IMR-90 (cell line): ENCODE results near the gene FOXI1. TPM values are rescaled to one million over a fixed set of nuclear protein-coding genes. Genes with fewer than 3 reads are reported as not detected.

Source experiments
- ATAC-seq: fragments of 200-7000 bp; cut with Tn5 transposase; 2 replicates; pipeline ENCODE4 v1.9.1; 2020; ENCODE audit warnings: low read depth, mild to moderate bottlenecking, moderate library complexity
- BruUV-seq: library from RNA; stranded (reverse); fragments of 400-500 nt; replicated peaks from 2 replicates; lab custom pipeline; 2021; lab: Mats Ljungman, UMichigan
- CTCF ChIA-PET: fragments of 300-600 bp; formaldehyde crosslinking; extraction: SDS; loops from one replicate; lab custom pipeline; 2021; ENCODE audit warnings: antibody characterized with exemption; lab: Yijun Ruan, JAX
- POLR2A ChIA-PET: fragments of 300-600 bp; sonication (Branson Sonifier 250); formaldehyde crosslinking; loops from one replicate; lab custom pipeline; 2022; ENCODE audit warnings: antibody characterized with exemption; ENCODE audit not compliant: unreplicated experiment; lab: Charles Lee
- DNase-seq: peaks from one replicate; pipeline ENCODE4 v3.0.0; 2013
- H2AFZ ChIP-seq: replicated peaks from 2 replicates; pipeline ENCODE3; 2013; ENCODE audit warnings: low read length, mild to moderate bottlenecking; ENCODE audit not compliant: poor library complexity
- H2AK5ac ChIP-seq: 2 replicates; pipeline ENCODE4 v1.6.1; 2013; ENCODE audit warnings: low read depth, low read length, inconsistent platforms
- H2AK9ac ChIP-seq: replicated peaks from 2 replicates; pipeline ENCODE3; 2013; ENCODE audit warnings: mild to moderate bottlenecking, low read depth, low read length, moderate library complexity; ENCODE audit not compliant: poor library complexity
- H2BK120ac ChIP-seq: 2 replicates; pipeline ENCODE4 v1.6.1; 2013; ENCODE audit warnings: low read depth, low read length, inconsistent platforms
- H2BK15ac ChIP-seq: 3 replicates; pipeline ENCODE4 v1.6.1; 2013; ENCODE audit warnings: low read depth, low read length, inconsistent platforms
- H2BK20ac ChIP-seq: 2 replicates; pipeline ENCODE4 v1.6.1; 2013; ENCODE audit warnings: low read depth, mild to moderate bottlenecking, inconsistent platforms, low read length, moderate library complexity
- H2BK5ac ChIP-seq: 2 replicates; pipeline ENCODE4 v1.6.1; 2013; ENCODE audit warnings: mild to moderate bottlenecking, low read depth, low read length, inconsistent platforms; ENCODE audit not compliant: poor library complexity, severe bottlenecking
- H3K14ac ChIP-seq: replicated peaks from 2 replicates; pipeline ENCODE4 v1.6.1; 2013; ENCODE audit warnings: low read depth, low read length, inconsistent platforms
- H3K18ac ChIP-seq: 2 replicates; pipeline ENCODE4 v1.6.1; 2013; ENCODE audit warnings: low read depth, low read length, control low read depth
- H3K23ac ChIP-seq: 2 replicates; pipeline ENCODE4 v1.6.1; 2013; ENCODE audit warnings: low read depth, low read length, inconsistent platforms
- H3K27ac ChIP-seq: 2 replicates; pipeline ENCODE4 v1.5.1; 2013; ENCODE audit warnings: mild to moderate bottlenecking, control low read depth, low read length; ENCODE audit not compliant: insufficient read depth
- H3K27me3 ChIP-seq: 2 replicates; pipeline ENCODE4 v1.6.1; 2013; ENCODE audit warnings: low read length; ENCODE audit not compliant: control insufficient read depth, insufficient read depth
- H3K36me3 ChIP-seq: 2 replicates; pipeline ENCODE4 v1.6.1; 2013; ENCODE audit warnings: low read length, mixed read lengths; ENCODE audit not compliant: control insufficient read depth, insufficient read depth
- H3K4ac ChIP-seq: 2 replicates; pipeline ENCODE4 v1.6.1; 2013; ENCODE audit warnings: low read depth, low read length, inconsistent platforms
- H3K4me1 ChIP-seq: 2 replicates; pipeline ENCODE4 v1.6.1; 2013; ENCODE audit warnings: low read length, mixed read lengths; ENCODE audit not compliant: control insufficient read depth, insufficient read depth
- H3K4me2 ChIP-seq: 2 replicates; pipeline ENCODE4 v1.6.1; 2013; ENCODE audit warnings: low read depth, mild to moderate bottlenecking, control low read depth, low read length, moderate library complexity
- H3K4me3 ChIP-seq: 2 replicates; pipeline ENCODE4 v1.5.1; 2013; ENCODE audit warnings: low read depth, mild to moderate bottlenecking, control low read depth, low read length, moderate library complexity; ENCODE audit not compliant: insufficient read depth
- H3K56ac ChIP-seq: 2 replicates; pipeline ENCODE4 v1.6.1; 2013; ENCODE audit warnings: low read length, inconsistent platforms; ENCODE audit not compliant: insufficient read depth; ENCODE audit errors: extremely low read depth
- H3K79me1 ChIP-seq, 2 experiments: 2 replicates each; pipeline ENCODE4 v1.6.1; 2013; ENCODE audit warnings: low read length in 2 of 2, inconsistent platforms in 1 of 2, low read depth in 1 of 2
- H3K9ac ChIP-seq: 2 replicates; pipeline ENCODE4 v1.6.1; 2013; ENCODE audit warnings: low read depth, low read length, control low read depth
- H3K9me1 ChIP-seq: 2 replicates; pipeline ENCODE4 v1.6.1; 2013; ENCODE audit warnings: low read length, inconsistent platforms; ENCODE audit not compliant: insufficient read depth
- H3K9me3 ChIP-seq: 2 replicates; pipeline ENCODE4 v1.6.1; 2013; ENCODE audit warnings: low read length; ENCODE audit not compliant: control insufficient read depth, insufficient read depth
- H4K20me1 ChIP-seq: 2 replicates; pipeline ENCODE4 v1.6.1; 2013; ENCODE audit warnings: low read length, inconsistent platforms; ENCODE audit not compliant: insufficient read depth
- H4K5ac ChIP-seq: 2 replicates; pipeline ENCODE4 v1.6.1; 2013; ENCODE audit warnings: mild to moderate bottlenecking, low read depth, low read length, control low read depth
- H4K8ac ChIP-seq, 2 experiments: 2 replicates each; pipeline ENCODE4 v1.6.1; 2013; ENCODE audit warnings: low read depth in 2 of 2, low read length in 2 of 2, control low read depth in 1 of 2, inconsistent platforms in 1 of 2
- H4K91ac ChIP-seq: 2 replicates; pipeline ENCODE4 v1.6.1; 2013; ENCODE audit warnings: low read depth, low read length, inconsistent platforms; ENCODE audit not compliant: insufficient read depth
- BHLHE40 ChIP-seq: fragments of 150-350 bp; IDR thresholded peaks from 2 replicates; pipeline ENCODE4 v1.6.1; 2016; ENCODE audit warnings: mild to moderate bottlenecking, low read depth, low read length
- CEBPB ChIP-seq: IDR thresholded peaks from 2 replicates; pipeline ENCODE4 v1.6.1; 2012; ENCODE audit warnings: low read depth, low read length, improper control_type of control experiment
- CHD1 ChIP-seq: IDR thresholded peaks from 2 replicates; pipeline ENCODE4 v1.6.1; 2012; ENCODE audit warnings: low read depth, low read length, improper control_type of control experiment
- FOS ChIP-seq: fragments of 150-350 bp; IDR thresholded peaks from 2 replicates; pipeline ENCODE4 v1.6.1; 2016; ENCODE audit warnings: low read depth, low read length
- MAFK ChIP-seq: IDR thresholded peaks from 2 replicates; pipeline ENCODE4 v1.6.1; 2012; ENCODE audit warnings: low read depth, low read length, improper control_type of control experiment
- MXI1 ChIP-seq: IDR thresholded peaks from 2 replicates; pipeline ENCODE4 v1.6.1; 2012; ENCODE audit warnings: low read depth, mild to moderate bottlenecking, low read length, moderate library complexity, borderline replicate concordance
- NFE2L2 ChIP-seq: fragments of 150-350 bp; IDR thresholded peaks from 2 replicates; pipeline ENCODE4 v1.6.1; 2016; ENCODE audit warnings: low read depth, mild to moderate bottlenecking, low read length
- POLR2A ChIP-seq: IDR thresholded peaks from 2 replicates; pipeline ENCODE4 v1.6.1; 2012; ENCODE audit warnings: mild to moderate bottlenecking, low read depth, low read length
- RAD21 ChIP-seq: IDR thresholded peaks from 2 replicates; pipeline ENCODE4 v1.6.1; 2012; ENCODE audit warnings: low read length, improper control_type of control experiment
- RCOR1 ChIP-seq: IDR thresholded peaks from 2 replicates; pipeline ENCODE4 v1.6.1; 2012; ENCODE audit warnings: mild to moderate bottlenecking, low read length, improper control_type of control experiment; ENCODE audit not compliant: insufficient replicate concordance
- SMC3 ChIP-seq: fragments of 150-350 bp; IDR thresholded peaks from 2 replicates; pipeline ENCODE4 v1.6.1; 2016; ENCODE audit warnings: low read depth, mild to moderate bottlenecking, antibody characterized with exemption, low read length, moderate library complexity
- WGBS, 2 experiments: methylation state at CpG; one replicate each; pipeline versions ENCODE4 v1.1.5 to v1.1.7; 2013; ENCODE audit warnings: missing lambda C conversion rate in 2 of 2; ENCODE audit not compliant: insufficient read length in 1 of 2; ENCODE audit errors: extremely low coverage in 2 of 2; 5-methylcytosine and 5-hydroxymethylcytosine counted together
- dilution Hi-C: fragments of 300-500 bp; cut with HindIII; formaldehyde crosslinking; loops from one replicate; pipeline ENCODE4 v1.14.3; 2018; ENCODE audit warnings: low sequenced_read_pairs; ENCODE audit not compliant: unreplicated experiment
- in situ Hi-C: fragments of 300-500 bp; cut with MboI; formaldehyde crosslinking; loops from 3 replicates; pipeline ENCODE4 v1.14.3; 2019; ENCODE audit warnings: low sequenced_read_pairs, inconsistent platforms, mixed read lengths
- intact Hi-C: fragments of 100-400 bp; cut with micrococcal nuclease; formaldehyde crosslinking; loops from 2 replicates; pipeline ENCODE4 v1.10.0; 2022
- polyA plus RNA-seq, 3 experiments: library from polyadenylated mRNA; depleted of rRNA; stranded (reverse); fragments of >200 nt; gene quantifications; 2 replicates each; pipeline ENCODE4 v1.2.3, GENCODE V29; 2012; ENCODE audit warnings: low replicate concordance in 1 of 3
- total RNA-seq: library from RNA; depleted of rRNA; stranded (reverse); fragments of >200 nt; gene quantifications from 2 replicates; pipeline ENCODE4 v1.2.3, GENCODE V29; 2012
- TF ChIP-seq, protein P1 (sequence below): conservative IDR thresholded peaks from 2 replicates; pipeline ENCODE4 v1.5.1; 2012; ENCODE audit warnings: mild to moderate bottlenecking, low read depth, low read length, improper control_type of control experiment
- TF ChIP-seq, protein P2 (sequence below): fragments of 150-350 bp; IDR thresholded peaks from 2 replicates; pipeline ENCODE4 v1.6.1; 2017; ENCODE audit warnings: mild to moderate bottlenecking, antibody characterized with exemption, low read length, low read depth
- TF ChIP-seq, protein P3 (sequence below): fragments of 150-350 bp; IDR thresholded peaks from 2 replicates; pipeline ENCODE4 v1.6.1; 2016; ENCODE audit warnings: low read depth, mild to moderate bottlenecking, low read length, moderate library complexity, borderline replicate concordance

Gene FOXI1
- total and polyA plus RNA-seq, 2 of the 4 experiments (the other 2 are of a cell fraction), result not detected

DNA sequence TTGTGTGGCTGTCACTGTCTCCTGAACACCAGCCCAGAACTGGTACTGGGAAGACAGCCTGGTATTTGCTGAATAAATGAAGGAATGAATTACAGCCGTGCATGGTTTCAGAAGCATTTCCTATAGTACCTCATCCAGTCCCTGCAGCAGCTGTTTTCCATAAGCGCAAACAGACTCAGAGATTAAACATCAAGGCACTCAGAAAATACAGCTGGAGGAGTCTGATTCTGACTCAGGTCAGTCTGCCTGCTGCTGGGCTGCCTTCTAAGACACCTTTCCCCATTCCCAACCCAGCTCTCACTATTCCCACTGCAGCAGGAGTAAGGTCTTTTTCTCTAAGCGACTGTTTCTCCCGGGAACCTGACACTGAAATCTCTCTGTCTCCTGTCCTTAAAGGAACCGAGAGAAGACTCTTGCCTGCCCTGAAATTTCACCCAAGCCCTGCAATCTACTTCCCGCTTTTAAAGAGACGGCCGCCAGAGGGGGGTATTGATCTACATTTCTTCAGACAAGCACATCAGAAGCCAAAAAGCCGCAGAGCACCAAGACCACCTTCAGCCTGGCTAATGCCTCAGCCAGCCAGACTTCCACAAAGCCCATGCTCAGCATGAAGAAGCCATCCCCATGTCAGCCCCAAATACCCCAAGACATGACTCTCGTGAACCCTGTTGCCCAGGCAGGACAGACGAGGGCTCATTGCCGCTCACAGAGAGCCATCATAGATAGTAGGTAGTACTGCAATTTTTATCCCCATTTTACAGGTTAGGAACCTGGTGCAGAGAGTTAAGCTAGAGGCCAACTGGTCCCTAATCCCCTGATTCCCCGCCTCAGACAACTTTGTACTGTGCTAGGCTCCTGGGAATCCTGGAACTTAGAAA, 5.4 kb upstream of the FOXI1 start:
- in situ Hi-C loops (loop anchor here (5.0 kb wide), 2 partner anchors 87 to 322 kb away; no protein-coding TSS in a partner anchor), dilution Hi-C loops (no loop called here), intact Hi-C loops (loop anchor here (1.0 kb wide), 2 partner anchors 84 to 321 kb away; no protein-coding TSS in a partner anchor)
- Histone ChIP-seq H2AK9ac (no peak overlapping the region), H3K4ac (no peak overlapping the region), H2AK5ac (no peak overlapping the region), H4K20me1 (no peaks in the 10 kb centered on the region), H3K56ac (no peak overlapping the region), H3K79me1 (no peaks in the 10 kb centered on the region), H3K18ac (no peak overlapping the region), H3K27ac (no peak overlapping the region), H3K9me3 (no peaks in the 10 kb centered on the region), H3K14ac (no peak overlapping the region), H4K5ac (no peak overlapping the region), H3K4me1 (no peaks in the 10 kb centered on the region), H2BK120ac (no peak overlapping the region), H3K4me2 (no peak overlapping the region), H4K91ac (no peak overlapping the region), H3K9ac (no peak overlapping the region), H4K8ac (no peak overlapping the region), H3K27me3 (no peaks in the 10 kb centered on the region), H3K23ac (no peak overlapping the region), H2BK15ac (no peak overlapping the region), H2BK20ac (no peak overlapping the region), H2AFZ (no peak overlapping the region), H3K36me3 (no peaks in the 10 kb centered on the region), H3K4me3 (no peak overlapping the region), H2BK5ac (no peak overlapping the region), H3K9me1 (no peaks in the 10 kb centered on the region)
- ChIA-PET POLR2A (no interaction called here), CTCF (interaction anchor here (0.7 to 1.3 kb wide), 2 partner anchors 81 to 116 kb away, joined by 3 to 5 read pairs; no protein-coding TSS in a partner anchor)
- peak; percentile 69 for DNase-seq
- BruUV-seq, result no TSS peak
- 0% methylated on average over 2 of the region's 13 CpGs; no CpG with 5 or more reads in 1 of the 2 experiments for WGBS, 2 experiments
- ATAC-seq, result peak; percentile 93
- TF ChIP-seq RCOR1 (no peak), RAD21 (peak; percentile 70), POLR2A (no peak), SMC3 (peak; percentile 58), MXI1 (no peak), NFE2L2 (no peak), CHD1 (no peak), FOS (no peak), CEBPB (no peak), MAFK (no peak), BHLHE40 (no peak)
- TF ChIP-seq, protein P1, sequence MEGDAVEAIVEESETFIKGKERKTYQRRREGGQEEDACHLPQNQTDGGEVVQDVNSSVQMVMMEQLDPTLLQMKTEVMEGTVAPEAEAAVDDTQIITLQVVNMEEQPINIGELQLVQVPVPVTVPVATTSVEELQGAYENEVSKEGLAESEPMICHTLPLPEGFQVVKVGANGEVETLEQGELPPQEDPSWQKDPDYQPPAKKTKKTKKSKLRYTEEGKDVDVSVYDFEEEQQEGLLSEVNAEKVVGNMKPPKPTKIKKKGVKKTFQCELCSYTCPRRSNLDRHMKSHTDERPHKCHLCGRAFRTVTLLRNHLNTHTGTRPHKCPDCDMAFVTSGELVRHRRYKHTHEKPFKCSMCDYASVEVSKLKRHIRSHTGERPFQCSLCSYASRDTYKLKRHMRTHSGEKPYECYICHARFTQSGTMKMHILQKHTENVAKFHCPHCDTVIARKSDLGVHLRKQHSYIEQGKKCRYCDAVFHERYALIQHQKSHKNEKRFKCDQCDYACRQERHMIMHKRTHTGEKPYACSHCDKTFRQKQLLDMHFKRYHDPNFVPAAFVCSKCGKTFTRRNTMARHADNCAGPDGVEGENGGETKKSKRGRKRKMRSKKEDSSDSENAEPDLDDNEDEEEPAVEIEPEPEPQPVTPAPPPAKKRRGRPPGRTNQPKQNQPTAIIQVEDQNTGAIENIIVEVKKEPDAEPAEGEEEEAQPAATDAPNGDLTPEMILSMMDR, result peak; percentile 71
- TF ChIP-seq, protein P2, sequence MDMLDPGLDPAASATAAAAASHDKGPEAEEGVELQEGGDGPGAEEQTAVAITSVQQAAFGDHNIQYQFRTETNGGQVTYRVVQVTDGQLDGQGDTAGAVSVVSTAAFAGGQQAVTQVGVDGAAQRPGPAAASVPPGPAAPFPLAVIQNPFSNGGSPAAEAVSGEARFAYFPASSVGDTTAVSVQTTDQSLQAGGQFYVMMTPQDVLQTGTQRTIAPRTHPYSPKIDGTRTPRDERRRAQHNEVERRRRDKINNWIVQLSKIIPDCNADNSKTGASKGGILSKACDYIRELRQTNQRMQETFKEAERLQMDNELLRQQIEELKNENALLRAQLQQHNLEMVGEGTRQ, result no peak
- TF ChIP-seq, protein P3, sequence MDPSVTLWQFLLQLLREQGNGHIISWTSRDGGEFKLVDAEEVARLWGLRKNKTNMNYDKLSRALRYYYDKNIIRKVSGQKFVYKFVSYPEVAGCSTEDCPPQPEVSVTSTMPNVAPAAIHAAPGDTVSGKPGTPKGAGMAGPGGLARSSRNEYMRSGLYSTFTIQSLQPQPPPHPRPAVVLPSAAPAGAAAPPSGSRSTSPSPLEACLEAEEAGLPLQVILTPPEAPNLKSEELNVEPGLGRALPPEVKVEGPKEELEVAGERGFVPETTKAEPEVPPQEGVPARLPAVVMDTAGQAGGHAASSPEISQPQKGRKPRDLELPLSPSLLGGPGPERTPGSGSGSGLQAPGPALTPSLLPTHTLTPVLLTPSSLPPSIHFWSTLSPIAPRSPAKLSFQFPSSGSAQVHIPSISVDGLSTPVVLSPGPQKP, result no peak
